ENCODE results near the gene C21orf91.
A peak's percentile ranks its signal among the peaks of the same experiment; 100 is the strongest.

C21orf91 gene

DNA sequence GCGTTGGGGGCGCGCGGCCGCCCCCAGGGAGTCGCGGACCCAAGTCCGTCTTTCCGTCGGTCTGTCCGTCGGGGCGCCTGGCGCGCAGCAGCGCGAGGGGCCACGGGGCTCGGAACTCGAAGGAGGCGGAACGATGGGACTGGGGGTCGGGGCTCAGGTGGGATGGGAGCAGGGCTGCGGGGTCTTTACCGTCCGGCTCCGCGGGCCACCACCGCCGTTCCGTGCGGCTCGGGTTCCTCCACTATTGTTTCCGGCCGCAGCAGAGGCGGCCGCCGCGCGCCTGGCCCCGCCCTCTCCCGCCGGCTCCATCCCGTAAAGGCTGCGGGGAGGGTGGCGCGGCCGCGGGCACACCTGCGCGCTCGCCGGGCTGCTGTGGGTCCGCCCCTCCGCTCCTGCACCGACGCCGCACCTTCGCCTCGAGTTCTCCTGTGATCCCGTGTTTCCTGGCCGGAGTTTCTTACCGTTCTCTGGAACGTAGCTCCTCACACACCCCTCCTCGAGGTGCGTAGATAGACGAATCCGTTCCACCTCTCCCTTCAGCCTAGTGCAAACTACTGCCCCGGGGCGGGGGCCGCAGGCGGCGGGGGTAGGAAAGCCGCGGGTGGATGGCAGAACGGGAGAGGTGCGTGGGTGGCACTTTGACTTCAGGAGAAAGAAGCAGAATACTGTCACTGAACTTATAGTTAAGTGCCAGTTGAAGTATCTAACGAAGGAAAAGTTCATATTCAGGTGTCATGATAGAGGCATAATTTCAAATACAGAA is at the start of gene C21orf91:
C21orf91 (minus strand) TSS at position 243 of the 763 bp plus-strand sequence. CDS start 1,038 bp downstream, outside the sequence.
- peak; percentile 53 to 82 (median 70) for DNase-seq (ENCODE audit: low read depth in 4 of 4, low spot score in 1 of 4)

DNA sequence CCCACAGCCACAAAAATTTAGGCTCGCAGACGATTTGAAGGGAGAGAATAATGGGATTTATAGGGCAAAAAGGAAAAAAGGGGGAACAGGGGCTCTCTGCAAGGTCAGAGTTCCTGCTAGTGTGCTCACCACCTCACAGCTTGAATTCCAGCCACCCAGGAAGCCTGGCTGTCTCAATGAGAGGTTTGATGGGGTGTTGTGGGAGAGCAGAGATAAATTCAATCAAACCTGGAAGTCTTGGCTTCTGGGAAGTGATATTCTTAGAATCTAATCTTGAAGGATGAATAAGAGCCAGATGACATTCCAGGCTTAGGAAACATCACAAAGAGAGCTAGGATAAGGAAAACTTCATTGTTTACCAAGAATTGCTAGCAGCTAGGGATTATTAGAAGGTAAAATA is 47.4 kb upstream of the C21orf91 start:
- DNase-seq (ENCODE audit: low read depth in 4 of 4, low spot score in 1 of 4) = no peak

DNA sequence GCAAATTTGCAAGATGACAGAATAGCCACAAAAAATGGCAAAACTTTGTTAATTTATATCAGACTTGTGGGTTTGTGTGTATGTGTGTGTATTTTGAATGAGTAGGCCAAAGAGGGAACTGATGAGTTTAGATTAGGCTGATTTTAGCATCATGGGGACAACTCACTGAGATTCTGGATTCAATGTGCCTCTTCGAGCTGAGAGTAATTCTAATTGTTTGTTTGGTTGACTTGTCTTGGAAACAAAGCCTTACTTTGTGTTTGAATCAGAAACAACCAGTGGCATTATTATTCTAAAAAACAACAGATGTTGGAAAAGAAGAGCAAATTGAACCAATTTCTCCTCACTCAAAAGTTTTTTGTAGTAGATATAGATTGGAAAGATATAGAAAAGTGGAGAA is 40.5 kb upstream of the C21orf91 start:
- no peak for DNase-seq (ENCODE audit: low read depth in 4 of 4, low spot score in 1 of 4)

DNA sequence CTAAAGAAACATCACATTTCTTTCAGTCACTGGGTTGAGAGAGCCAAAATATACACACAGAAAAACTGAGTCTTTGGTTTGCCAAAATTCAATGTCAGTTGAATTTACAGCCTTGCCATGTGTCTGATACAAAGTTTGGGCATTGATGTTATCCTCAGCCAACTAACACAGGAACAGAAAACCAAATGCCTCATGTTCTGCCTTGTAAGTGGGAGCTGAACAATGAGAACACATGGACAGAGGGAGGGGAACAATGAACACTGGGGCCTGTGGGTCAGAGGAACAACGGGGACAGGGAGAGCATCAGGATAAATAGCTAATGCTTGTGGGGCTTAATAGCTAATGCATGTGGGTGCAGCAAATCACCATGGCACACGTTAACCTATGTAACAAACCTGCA is 39.6 kb upstream of the C21orf91 start:
- no peak for DNase-seq (ENCODE audit: low read depth in 4 of 4, low spot score in 1 of 4)

DNA sequence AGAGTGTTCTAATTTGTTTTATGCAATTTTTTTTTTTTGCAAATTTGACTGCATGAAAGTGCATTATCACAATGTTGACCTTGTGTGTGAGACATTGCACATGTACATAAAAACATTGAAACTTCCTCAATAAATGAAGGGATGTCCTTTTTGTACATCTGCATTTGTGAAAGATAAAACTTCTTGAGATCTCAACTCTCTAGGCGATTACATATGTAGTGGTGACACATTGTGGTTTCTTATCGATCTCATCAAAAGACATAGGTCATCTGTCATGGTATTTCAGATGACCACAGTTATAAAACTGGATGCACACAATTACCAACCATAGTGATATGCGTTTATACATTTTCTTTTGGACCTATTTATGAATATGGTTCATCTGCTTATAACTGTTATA is 35.6 kb upstream of the C21orf91 start:
- DNase-seq (ENCODE audit: low read depth in 4 of 4, low spot score in 1 of 4) = no peak

DNA sequence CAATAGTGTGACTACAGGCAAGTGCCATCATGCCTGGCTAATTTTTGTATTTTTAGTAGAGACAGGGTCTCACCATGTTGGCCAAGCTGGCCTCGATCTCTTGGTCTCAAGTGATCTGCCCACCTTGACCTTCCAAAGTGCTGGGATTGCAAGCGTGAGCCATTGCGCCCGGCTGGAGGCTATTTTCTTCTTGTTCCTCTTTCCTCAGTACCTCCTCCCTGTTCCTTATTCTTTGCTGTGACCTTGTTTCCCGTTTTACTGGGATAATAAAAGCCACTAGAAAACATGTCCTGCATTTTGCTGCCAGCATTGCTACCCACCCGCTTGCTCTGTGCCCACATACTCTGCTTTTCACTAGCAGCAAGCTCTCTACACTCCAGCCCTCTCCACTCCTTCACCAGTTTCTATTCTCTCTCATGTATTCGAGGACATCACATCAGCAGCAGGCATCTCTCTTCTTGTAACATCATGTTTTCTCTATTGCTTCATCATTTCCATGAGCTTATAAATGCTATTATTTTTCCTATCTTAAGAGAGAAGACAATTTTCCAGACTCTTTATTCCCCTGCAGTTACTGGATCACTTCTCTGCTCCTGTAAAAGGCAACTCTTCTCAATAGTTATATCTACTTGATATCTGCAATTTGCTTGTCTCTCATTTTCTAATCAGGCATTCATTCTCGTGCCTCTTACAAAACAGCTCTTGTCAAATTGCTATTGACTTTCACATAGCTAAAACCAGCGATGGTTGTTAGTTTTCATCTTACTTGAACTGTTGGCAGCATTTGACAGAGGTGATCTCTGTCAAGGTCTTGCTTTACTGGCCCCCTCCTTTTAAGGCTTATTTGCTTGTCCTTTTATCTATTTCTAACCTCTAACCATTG is 34.5 kb upstream of the C21orf91 start:
- DNase-seq (ENCODE audit: low read depth in 4 of 4, low spot score in 1 of 4) = no peak

DNA sequence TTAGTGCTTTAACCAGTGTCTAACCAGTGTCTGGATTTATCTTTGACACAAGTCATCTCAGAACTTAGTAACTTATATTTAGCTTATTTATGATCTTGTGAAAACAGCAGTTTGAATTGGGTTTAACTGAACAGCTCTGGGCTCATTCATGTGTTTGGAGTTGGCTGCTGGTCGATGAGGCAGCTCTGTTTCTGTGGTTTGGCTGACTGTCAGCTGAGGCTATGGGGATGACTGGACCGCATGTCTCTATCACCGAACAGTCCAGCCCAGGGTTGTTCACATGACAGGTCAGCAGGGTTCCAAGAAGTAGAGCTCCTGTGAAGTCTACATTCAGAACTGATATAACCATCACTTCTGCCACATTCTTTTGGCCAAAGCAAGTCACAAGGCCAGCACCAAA is 29.1 kb upstream of the C21orf91 start:
- no peak for DNase-seq (ENCODE audit: low read depth in 4 of 4, low spot score in 1 of 4)

DNA sequence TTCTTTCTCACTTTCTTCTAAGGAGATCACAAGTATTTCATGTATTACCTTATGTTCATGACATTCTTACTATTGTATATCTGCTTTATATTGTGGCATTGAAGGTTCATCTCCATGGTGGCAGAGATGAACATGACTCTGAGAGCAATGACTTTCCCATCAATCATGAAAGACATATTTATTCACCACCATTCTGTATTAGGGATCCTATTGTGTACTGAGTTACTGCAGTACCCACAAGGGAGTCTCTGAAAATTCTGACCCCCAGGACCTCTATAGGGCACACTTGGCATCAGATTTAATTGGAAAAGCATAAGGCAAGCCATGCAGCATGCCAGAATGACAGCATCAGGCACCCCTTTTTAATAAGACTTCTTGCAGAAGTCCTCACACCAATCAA is 21.9 kb upstream of the C21orf91 start:
- no peak for DNase-seq (ENCODE audit: low read depth in 4 of 4, low spot score in 1 of 4)

DNA sequence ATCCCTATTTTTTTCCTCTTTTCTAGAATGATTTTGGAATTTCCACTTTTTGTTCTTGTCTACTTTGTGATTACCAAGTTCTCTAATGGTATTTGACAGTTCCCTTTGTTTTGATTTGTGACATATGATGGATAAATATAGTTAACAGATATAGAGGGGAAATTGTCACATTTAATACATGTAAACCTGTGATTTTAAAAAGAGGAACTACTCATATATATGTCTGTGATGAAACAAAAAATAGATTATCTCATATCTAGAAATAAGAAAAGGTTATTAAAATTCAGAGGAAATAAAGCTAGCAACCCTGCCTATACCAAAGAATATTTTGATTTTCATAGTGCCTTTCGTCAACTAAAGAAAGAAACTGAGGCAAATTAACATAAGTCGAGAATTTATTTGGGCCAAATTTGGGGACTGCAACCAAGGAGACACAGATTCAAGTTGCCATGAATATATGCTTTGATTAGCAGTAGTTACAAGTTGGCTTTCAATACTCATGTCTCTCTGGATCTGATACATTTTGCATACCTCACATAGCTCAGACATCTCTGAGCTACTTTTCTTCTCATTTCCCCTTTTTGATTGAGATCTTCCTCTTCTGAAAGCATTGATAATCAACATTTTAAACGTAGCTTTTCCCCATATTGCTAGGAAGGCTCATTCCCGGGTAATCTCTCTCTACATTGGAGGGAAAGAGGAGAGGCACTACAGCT is 15.6 kb upstream of the C21orf91 start:
- no peak for DNase-seq (ENCODE audit: low read depth in 4 of 4, low spot score in 1 of 4)

DNA sequence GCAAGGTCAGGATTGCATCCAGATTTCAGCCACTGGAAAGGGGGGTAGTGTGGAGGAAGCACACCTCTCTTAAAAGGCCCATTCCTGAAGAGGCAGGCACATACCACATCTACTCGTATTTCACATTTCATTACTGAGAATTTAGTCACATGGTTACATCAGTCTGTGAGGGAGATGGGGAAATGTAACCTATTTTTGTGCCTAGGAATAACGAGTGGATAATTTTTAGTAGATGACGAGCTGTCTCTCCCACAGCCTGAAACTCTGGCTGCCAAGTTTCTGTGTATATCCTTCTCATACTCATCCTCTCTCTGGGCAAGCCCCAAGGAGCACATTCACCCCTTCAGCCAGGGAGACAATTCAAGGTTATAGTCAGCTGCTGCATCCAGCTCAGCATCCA is 10.3 kb upstream of the C21orf91 start:
- no peak for DNase-seq (ENCODE audit: low read depth in 4 of 4, low spot score in 1 of 4)

DNA sequence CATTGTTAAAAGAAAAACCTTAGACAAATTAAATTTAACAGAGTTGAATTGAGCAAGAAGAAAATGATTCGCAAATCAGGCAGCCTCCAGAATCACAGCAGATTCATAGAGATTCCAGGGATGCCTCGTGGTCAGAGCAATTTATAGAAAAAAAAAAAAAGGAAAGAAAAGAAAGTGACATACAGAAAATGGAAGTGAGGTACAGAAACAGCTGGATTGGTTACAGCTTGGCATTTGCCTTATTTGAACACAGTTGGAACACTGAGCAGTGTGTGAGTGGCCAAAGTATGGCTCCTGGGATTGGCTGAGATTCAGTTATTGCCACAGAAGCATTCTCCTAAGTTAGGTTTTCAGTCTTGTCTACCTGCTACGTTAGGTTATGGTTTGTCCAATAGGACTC is 9.1 kb upstream of the C21orf91 start:
- DNase-seq (ENCODE audit: low read depth in 4 of 4, low spot score in 1 of 4) = no peak

DNA sequence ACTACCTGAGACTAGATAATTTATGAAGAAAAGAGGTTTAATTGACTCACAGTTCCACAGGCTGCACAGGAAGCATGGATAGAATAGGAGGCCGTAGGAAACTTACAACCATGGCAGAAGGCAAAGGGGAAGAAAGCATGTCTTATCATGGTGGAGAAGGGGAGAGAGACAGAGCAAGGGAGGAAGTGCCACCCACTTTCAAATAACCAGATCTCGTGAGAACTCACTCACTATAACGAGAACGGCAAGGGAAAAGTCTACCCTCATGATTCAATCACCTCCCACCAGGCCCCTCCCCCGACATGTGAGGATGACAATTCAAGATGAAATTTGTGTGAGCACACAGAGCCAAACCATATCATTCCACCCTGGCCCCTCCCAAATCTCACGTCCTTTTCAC is 4.7 kb upstream of the C21orf91 start:
- DNase-seq (ENCODE audit: low read depth in 4 of 4, low spot score in 1 of 4) = no peak

DNA sequence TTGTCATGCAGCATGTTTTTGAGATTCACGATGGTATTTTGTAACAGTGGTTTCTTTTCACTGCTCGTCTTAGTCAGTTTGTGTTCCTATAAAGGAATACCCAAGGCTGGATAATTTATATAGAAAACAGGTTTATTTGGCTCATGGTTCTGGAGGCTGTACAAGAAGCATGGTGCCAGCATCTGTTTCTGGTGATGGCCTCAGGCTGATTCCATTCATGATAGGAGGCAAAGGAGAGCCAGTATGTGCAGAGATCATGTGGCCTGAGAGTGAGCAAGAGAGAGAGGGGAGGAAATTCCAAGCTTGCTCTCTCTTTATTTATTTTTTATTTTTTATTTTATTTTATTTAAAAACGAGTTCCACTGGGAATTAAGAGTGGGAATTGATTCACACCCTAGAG is 2.0 kb upstream of the C21orf91 start:
- no peak for DNase-seq (ENCODE audit: low read depth in 4 of 4, low spot score in 1 of 4)

DNA sequence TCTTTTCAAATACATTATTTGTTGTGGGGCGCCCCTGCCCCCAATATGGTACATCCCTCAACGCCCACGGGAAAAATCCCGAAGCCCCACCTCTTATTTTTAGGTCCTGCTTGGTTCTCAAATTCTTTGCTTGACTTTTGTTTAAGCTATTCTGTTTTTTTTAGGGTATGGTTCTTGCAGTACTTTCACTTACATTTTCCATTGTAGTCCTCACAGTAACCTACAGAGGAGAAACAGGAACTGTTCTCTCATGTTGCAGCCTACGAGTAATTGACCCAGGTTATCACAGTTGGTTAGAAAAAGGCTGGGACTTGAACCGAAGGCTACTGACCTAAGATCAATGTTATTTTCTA is 697 bp upstream of the C21orf91 start:
- DNase-seq (ENCODE audit: low read depth in 4 of 4, low spot score in 1 of 4) = peak in 1 of 4 experiments; percentile 35

DNA sequence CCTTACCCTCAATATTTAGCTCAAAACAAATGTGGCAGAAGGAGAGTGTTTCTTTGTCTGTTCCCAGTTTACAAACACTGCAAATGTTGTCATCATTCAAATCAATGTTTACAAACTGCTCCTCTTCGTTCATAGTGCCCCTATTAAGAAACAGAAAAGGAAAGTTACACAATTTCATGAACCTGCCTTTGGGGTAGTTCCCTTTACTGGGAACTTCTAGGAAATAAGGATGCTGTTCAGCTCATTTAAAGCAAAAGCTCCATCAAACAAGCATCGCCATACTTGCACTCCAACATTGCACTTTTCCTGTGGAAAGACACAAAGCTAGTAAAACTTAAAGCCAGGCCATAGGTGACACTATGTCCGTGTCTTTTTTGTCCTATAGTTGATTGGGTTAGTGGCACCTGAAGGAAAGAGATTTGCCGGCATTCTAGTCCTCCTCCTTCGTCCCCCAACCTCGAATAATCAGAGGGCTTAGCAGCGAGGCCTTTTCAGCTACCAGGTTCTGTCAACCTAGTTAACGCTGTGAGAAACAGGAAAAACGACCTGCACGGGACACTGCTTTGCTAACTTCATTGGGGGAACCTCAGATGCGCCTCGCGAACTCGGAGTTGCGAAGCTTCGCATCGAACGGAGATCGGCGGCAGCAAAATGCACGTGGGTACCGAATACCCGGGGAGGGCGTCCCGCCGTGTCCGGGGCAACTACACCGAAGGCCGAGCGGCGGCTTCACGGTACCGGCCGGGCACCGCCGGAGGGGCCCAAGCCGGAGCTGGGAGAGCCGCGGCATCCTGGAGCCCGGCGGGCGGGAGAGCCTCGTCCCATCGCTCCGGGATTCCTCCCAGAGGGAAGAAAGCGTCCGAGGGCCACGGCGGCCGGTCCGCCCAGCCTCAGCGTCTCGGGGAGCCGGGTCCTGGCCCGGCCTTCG is 706 bp downstream of the C21orf91 start:
- DNase-seq (ENCODE audit: low read depth in 4 of 4, low spot score in 1 of 4) = peak in 1 of 4 experiments; percentile 12

DNA sequence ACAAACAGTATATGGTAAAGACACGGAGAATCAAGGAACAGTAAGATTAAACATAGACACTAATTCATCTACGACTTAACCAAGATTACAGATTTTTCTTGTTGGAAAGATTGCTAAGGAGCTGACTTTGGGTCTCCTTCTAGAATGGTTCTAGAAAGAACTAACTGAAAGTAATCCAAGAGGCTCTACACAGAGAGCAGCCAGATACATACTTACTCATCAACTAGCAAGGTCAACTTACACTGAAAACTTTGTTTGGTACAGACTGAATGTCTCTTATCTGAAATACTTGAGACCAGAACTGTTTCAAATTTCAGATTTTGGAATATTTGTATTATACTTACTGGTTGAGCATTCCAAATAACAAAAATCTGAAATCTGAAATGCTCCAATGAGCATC is 5.8 kb downstream of the C21orf91 start:
- DNase-seq (ENCODE audit: low read depth in 4 of 4, low spot score in 1 of 4) = no peak

DNA sequence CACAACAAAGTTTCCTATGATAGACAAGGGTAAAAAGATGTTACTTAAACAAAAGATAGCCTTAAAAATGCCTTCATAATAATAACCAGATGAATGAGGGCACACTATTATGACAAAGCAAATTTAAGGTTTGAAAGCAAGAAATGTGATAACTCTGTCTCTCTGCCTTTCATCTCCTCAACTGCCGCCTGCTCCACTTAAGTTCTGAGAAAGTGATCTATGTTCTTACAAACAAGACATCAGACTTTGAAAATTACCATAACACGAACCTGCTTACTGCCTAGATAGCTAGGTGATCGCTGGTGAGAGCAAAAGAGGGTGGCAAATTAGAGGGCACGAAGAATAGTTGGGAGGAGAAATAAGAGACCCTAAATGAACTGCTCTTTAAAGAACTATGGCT is 13.2 kb downstream of the C21orf91 start:
- no peak for DNase-seq (ENCODE audit: low read depth in 4 of 4, low spot score in 1 of 4)

DNA sequence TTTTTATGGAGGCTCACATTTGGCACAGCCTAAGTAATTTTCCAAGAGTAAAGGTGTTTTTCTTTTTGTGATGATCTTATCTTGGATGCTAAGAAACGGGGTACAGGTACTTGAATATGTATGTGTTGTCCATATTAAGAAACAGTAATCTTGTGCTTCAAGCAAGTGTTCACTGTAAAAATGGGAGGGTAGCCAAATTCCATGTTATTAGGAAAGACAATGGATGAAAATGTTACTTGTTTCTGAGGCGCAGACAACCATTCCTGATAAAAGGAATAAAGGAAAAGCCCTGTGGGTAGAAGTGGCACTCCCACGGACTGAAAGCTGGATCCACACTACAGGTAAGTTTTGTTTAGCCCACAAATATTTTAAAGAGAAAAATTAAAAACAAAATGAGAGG is 15.6 kb downstream of the C21orf91 start:
- DNase-seq (ENCODE audit: low read depth in 4 of 4, low spot score in 1 of 4) = no peak

DNA sequence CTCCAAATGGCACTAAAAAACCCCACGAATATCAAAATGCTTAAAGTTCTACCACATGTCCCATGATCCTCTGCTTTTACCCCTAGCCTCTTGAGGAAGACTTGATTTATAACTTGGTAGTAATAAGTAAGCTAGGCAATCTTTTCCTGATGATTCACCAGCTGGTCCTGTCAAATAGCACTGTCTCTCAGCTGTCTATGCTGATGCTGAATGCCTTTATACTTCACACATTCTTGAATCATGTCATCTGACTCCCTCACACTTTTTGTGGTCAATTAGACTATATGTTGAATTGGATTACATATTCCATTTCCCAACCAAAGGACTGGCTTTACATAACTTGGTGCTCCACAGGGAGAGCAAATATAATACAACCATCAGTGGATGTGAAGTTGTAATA is 16.6 kb downstream of the C21orf91 start:
- no peak for DNase-seq (ENCODE audit: low read depth in 4 of 4, low spot score in 1 of 4)

DNA sequence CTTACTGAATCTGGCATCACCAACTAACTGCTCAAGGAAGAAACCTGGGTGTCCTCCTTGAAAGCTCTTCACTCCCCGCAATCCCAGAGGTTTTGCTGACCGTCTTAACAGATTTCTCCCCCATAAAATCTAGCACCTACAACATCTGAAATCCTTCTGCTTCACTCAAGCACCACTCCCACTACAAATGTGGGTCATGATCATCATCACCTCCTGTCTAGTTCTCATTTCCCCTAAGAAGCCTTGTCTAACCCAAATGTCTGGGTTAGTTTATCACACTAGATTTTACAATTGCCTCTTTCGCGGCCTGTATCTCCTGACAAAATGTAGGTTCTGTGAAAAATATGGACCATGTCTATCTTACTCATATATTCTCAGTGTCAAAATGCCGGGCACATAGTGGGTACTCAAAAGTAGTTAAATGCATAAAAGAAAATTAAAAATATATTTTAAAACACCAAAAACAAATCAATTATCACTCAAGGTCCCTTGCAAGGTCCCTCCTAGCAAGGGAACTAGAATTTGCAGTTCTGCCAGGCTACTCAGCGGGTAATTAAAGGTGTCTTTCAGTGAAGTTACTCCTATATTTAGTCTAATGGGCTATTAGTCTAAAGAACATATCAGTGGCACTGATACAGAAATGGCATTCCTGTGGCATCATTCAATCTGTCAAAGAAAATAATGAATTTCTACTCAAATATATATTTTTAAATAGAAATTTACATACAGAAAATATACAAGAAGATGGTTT is 19.6 kb downstream of the C21orf91 start:
- no peak for DNase-seq (ENCODE audit: low read depth in 4 of 4, low spot score in 1 of 4)

Data from stimulated activated CD4-positive, alpha-beta T cell treated with anti-CD3 and anti-CD28 coated beads, Interleukin-1b, Interleukin-23, amount 100 ng/mL, for 24 hours (primary cell).